DND-41 (cell line): ENCODE results near the gene RAD51B.

Experiments used
- ATAC-seq: fragments of 200-7000 bp; cut with Tn5 transposase; 3 replicates; pipeline ENCODE4 v1.9.1; 2021; ENCODE audit warnings: low read depth; ENCODE audit not compliant: insufficient read depth
- DNase-seq: peaks from one replicate; pipeline ENCODE4 v3.0.0-alpha.2; 2020
- H2AFZ ChIP-seq: 2 replicates; pipeline ENCODE4 v1.6.0; 2012; ENCODE audit warnings: low read depth, low read length
- H3K27ac ChIP-seq: 2 replicates; pipeline ENCODE4 v1.5.1; 2012; ENCODE audit warnings: low read length, inconsistent platforms
- H3K27me3 ChIP-seq: fragments of 200-600 bp; sonication (generic); 2 replicates; pipeline ENCODE4 v1.6.0; 2012; ENCODE audit warnings: low read length, mild to moderate bottlenecking, inconsistent platforms; ENCODE audit not compliant: insufficient read depth, poor library complexity
- H3K36me3 ChIP-seq: 2 replicates; pipeline ENCODE4 v1.5.1; 2012; ENCODE audit warnings: low read length, inconsistent platforms; ENCODE audit not compliant: insufficient read depth
- H3K4me1 ChIP-seq: 2 replicates; pipeline ENCODE4 v1.5.1; 2012; ENCODE audit warnings: mild to moderate bottlenecking, low read length; ENCODE audit not compliant: insufficient read depth
- H3K4me2 ChIP-seq: 2 replicates; pipeline ENCODE4 v1.6.0; 2012; ENCODE audit warnings: mild to moderate bottlenecking, moderate library complexity, low read length, inconsistent platforms; ENCODE audit not compliant: insufficient read depth
- H3K4me3 ChIP-seq, 2 experiments: fragments of 200-600 bp in 1 of 2; shearing (Covaris generic) in 1 of 2; 2 replicates each; pipeline ENCODE4 v1.5.1; 2012 to 2016; ENCODE audit warnings: inconsistent platforms in 2 of 2, low read length in 2 of 2, mild to moderate bottlenecking in 2 of 2, low read depth in 1 of 2, moderate library complexity in 1 of 2
- H3K79me2 ChIP-seq: 2 replicates; pipeline ENCODE4 v1.6.0; 2012; ENCODE audit warnings: low read length, inconsistent platforms; ENCODE audit not compliant: insufficient read depth
- H3K9ac ChIP-seq: 2 replicates; pipeline ENCODE4 v1.6.0; 2012; ENCODE audit warnings: low read depth, mild to moderate bottlenecking, inconsistent platforms, low read length, moderate library complexity
- H3K9me3 ChIP-seq: 2 replicates; pipeline ENCODE4 v1.5.1; 2012; ENCODE audit warnings: low read length, moderate library complexity, mild to moderate bottlenecking, inconsistent platforms; ENCODE audit not compliant: insufficient read depth, severe bottlenecking
- H4K20me1 ChIP-seq: 2 replicates; pipeline ENCODE4 v1.6.0; 2012; ENCODE audit warnings: low read length; ENCODE audit not compliant: insufficient read depth
- CTCF ChIP-seq: IDR thresholded peaks from 2 replicates; pipeline ENCODE4 v1.5.1; 2012; ENCODE audit warnings: borderline replicate concordance, low read length, moderate library complexity, mild to moderate bottlenecking; ENCODE audit not compliant: poor library complexity, severe bottlenecking; ENCODE audit errors: extremely low read depth
- EZH2 ChIP-seq: IDR thresholded peaks from 3 replicates; pipeline ENCODE4 v1.6.1; 2012; ENCODE audit warnings: borderline replicate concordance, low read depth, mild to moderate bottlenecking, moderate library complexity, low read length, inconsistent platforms; ENCODE audit not compliant: severe bottlenecking

Gene RAD51B

GRCh38 chr14:68638141-68638999, 818.8 kb downstream of the RAD51B start:
- Histone ChIP-seq H4K20me1 (no peaks in the 10 kb centered on the region), H3K27me3 (no peaks in the 10 kb centered on the region), H3K4me1 (no peaks in the 10 kb centered on the region), H3K79me2 (no peaks in the 10 kb centered on the region), H3K4me3 (no peak overlapping the region), H3K36me3 (no peaks in the 10 kb centered on the region), H3K27ac (no peak overlapping the region), H3K4me2 (no peak overlapping the region), H3K9ac (no peak overlapping the region), H3K9me3 (peaks cover 10% of the 10 kb centered on the region), H2AFZ (no peak overlapping the region)
- TF ChIP-seq CTCF (no peak), EZH2 (no peak)
- no peak for DNase-seq
- ATAC-seq = no peak

- ATAC-seq (no peak), DNase-seq (no peak)
- Histone ChIP-seq H3K27ac (no peak overlapping the region), H4K20me1 (no peaks in the 10 kb centered on the region), H3K4me3 (no peak overlapping the region), H3K79me2 (no peaks in the 10 kb centered on the region), H3K9me3 (peaks cover 12% of the 10 kb centered on the region), H2AFZ (no peak overlapping the region), H3K4me1 (no peaks in the 10 kb centered on the region), H3K27me3 (no peaks in the 10 kb centered on the region), H3K9ac (no peak overlapping the region), H3K36me3 (no peaks in the 10 kb centered on the region), H3K4me2 (no peak overlapping the region)
- TF ChIP-seq CTCF (no peak), EZH2 (no peak)
These were observed 819.6 kb downstream of the RAD51B start for GRCh38 chr14:68639000-68639757.

GRCh38 chr14:68639758-68640574, 820.4 kb downstream of the RAD51B start:
- TF ChIP-seq CTCF = no peak
- no peaks in the 10 kb centered on the region for H3K79me2 ChIP-seq
- H3K4me2 ChIP-seq = no peak overlapping the region
- peaks cover 12% of the 10 kb centered on the region for H3K9me3 ChIP-seq
- no peaks in the 10 kb centered on the region for H3K36me3 ChIP-seq
- no peak overlapping the region for H2AFZ ChIP-seq
- H4K20me1 ChIP-seq = no peaks in the 10 kb centered on the region
- H3K9ac ChIP-seq = no peak overlapping the region
- no peak overlapping the region for H3K27ac ChIP-seq
- no peaks in the 10 kb centered on the region for H3K27me3 ChIP-seq
- H3K4me3 ChIP-seq = no peak overlapping the region
- no peak for ATAC-seq
- no peaks in the 10 kb centered on the region for H3K4me1 ChIP-seq
- no peak for DNase-seq
